Endothelial cell of umbilical vein (primary cell): ENCODE measurements around the gene TPR. TPM values are rescaled to one million over a fixed set of nuclear protein-coding genes. Genes with fewer than 3 reads are reported as not detected.
A peak's percentile ranks its signal among the peaks of the same experiment; 100 is the strongest.

ENCODE experiments used
- BruUV-seq: library from RNA; stranded (reverse); fragments of 400-500 nt; replicated peaks from 2 replicates; lab custom pipeline; 2021; lab: Mats Ljungman, UMichigan
- CTCF ChIA-PET: fragments of 300-600, 350-600 bp; sonication (Branson Sonifier 250); formaldehyde crosslinking; loops from one replicate; lab custom pipeline; 2021; ENCODE audit warnings: antibody characterized with exemption, inconsistent platforms; lab: Charles Lee
- POLR2A ChIA-PET: fragments of 300-600, 350-600 bp; sonication (Branson Sonifier 250); formaldehyde crosslinking; loops from one replicate; lab custom pipeline; 2021; ENCODE audit warnings: antibody characterized with exemption, inconsistent platforms; lab: Charles Lee
- DNase-seq: peaks from one replicate; pipeline ENCODE4 v3.0.0-alpha.2; 2011; ENCODE audit warnings: low read depth, low spot score
- FAIRE-seq: peaks from 2 replicates; lab custom pipeline; 2011; peaks lifted over from hg19 to GRCh38; lab: Jason Lieb, UNC
- H2AFZ ChIP-seq: 2 replicates; pipeline ENCODE4 v1.6.0; 2012; ENCODE audit warnings: low read depth, low read length, control low read depth, inconsistent platforms
- H3K27ac ChIP-seq: 2 replicates; pipeline ENCODE4 v1.5.1; 2011; ENCODE audit warnings: low read depth, mild to moderate bottlenecking, control low read depth, low read length, moderate library complexity; ENCODE audit not compliant: insufficient read depth
- H3K27me3 ChIP-seq, 2 experiments: 2 replicates each; pipeline versions ENCODE4 v1.6.0 to v1.6.1; 2011; ENCODE audit warnings: low read length in 2 of 2, mixed read lengths in 1 of 2; ENCODE audit not compliant: control insufficient read depth in 2 of 2, insufficient read depth in 2 of 2
- H3K36me3 ChIP-seq, 2 experiments: 2 replicates in 1 of 2; 3 replicates in 1 of 2; pipeline ENCODE4 v1.5.1; 2011; ENCODE audit warnings: low read length in 2 of 2, mild to moderate bottlenecking in 1 of 2, moderate library complexity in 1 of 2; ENCODE audit not compliant: control insufficient read depth in 2 of 2, insufficient read depth in 2 of 2; ENCODE audit errors: extremely low read depth in 1 of 2
- H3K4me1 ChIP-seq: 3 replicates; pipeline ENCODE4 v1.5.1; 2011; ENCODE audit warnings: mild to moderate bottlenecking, low read length; ENCODE audit not compliant: control insufficient read depth, insufficient read depth; ENCODE audit errors: extremely low read depth
- H3K4me2 ChIP-seq: 2 replicates; pipeline ENCODE4 v1.6.1; 2011; ENCODE audit warnings: low read length, control low read depth, mixed read lengths; ENCODE audit not compliant: insufficient read depth
- H3K4me3 ChIP-seq, 3 experiments: fragments of 200-600 bp in 1 of 3; sonication (generic), shearing (Covaris generic) in 1 of 3; replicated peaks in 1 of 3; 2 replicates each; pipeline ENCODE4 v1.5.1; 2011 to 2016; ENCODE audit warnings: control low read depth in 3 of 3, low read length in 3 of 3, mild to moderate bottlenecking in 2 of 3, inconsistent platforms in 1 of 3, low read depth in 1 of 3, moderate library complexity in 1 of 3; ENCODE audit not compliant: insufficient read depth in 1 of 3
- H3K79me2 ChIP-seq: 2 replicates; pipeline ENCODE4 v1.6.0; 2012; ENCODE audit warnings: low read length, inconsistent platforms; ENCODE audit not compliant: control insufficient read depth, insufficient read depth
- H3K9ac ChIP-seq: replicated peaks from 2 replicates; pipeline ENCODE3; 2011; ENCODE audit warnings: low read length, control low read depth; ENCODE audit not compliant: insufficient read depth; ENCODE audit errors: extremely low read depth
- H3K9me1 ChIP-seq: replicated peaks from 3 replicates; pipeline ENCODE4 v1.6.0; 2011; ENCODE audit warnings: mild to moderate bottlenecking, low read length; ENCODE audit not compliant: control insufficient read depth, insufficient read depth; ENCODE audit errors: extremely low read depth
- H3K9me3 ChIP-seq: replicated peaks from 2 replicates; pipeline ENCODE4 v1.5.1; 2012; ENCODE audit warnings: low read length, inconsistent platforms; ENCODE audit not compliant: control insufficient read depth, insufficient read depth
- H4K20me1 ChIP-seq: replicated peaks from 2 replicates; pipeline ENCODE3; 2011; ENCODE audit warnings: mild to moderate bottlenecking, low read length; ENCODE audit not compliant: control insufficient read depth, insufficient read depth; ENCODE audit errors: extremely low read depth
- CTCF ChIP-seq, 2 donors: IDR thresholded peaks; 1 replicate in 1 of 2; 2 replicates in 1 of 2; pipeline ENCODE4 v1.5.1; 2011; ENCODE audit warnings: low read length in 2 of 2, mild to moderate bottlenecking in 2 of 2, moderate library complexity in 2 of 2, control low read depth in 1 of 2, inconsistent platforms in 1 of 2, low read depth in 1 of 2; ENCODE audit not compliant: insufficient read depth in 1 of 2; ENCODE audit errors: extremely low read depth in 1 of 2
- EZH2 ChIP-seq: IDR thresholded peaks from 2 replicates; pipeline ENCODE4 v1.6.1; 2012; ENCODE audit warnings: borderline replicate concordance, low read depth, mild to moderate bottlenecking, moderate library complexity, low read length, inconsistent platforms; ENCODE audit not compliant: severe bottlenecking
- FOS ChIP-seq: IDR thresholded peaks from 2 replicates; pipeline ENCODE4 v1.6.1; 2011; ENCODE audit warnings: mild to moderate bottlenecking, low read length, moderate library complexity, borderline replicate concordance; ENCODE audit not compliant: insufficient read depth
- GATA2 ChIP-seq: IDR thresholded peaks from 2 replicates; pipeline ENCODE4 v1.7.0; 2011; ENCODE audit warnings: low read depth, mild to moderate bottlenecking, moderate library complexity, mixed read lengths, low read length; ENCODE audit not compliant: insufficient read length, insufficient read depth
- MAX ChIP-seq: IDR thresholded peaks from 2 replicates; pipeline ENCODE4 v1.6.1; 2011; ENCODE audit not compliant: insufficient read depth, insufficient read length
- MYC ChIP-seq: IDR thresholded peaks from one replicate; pipeline ENCODE4 v1.6.1; 2011; ENCODE audit warnings: mild to moderate bottlenecking, low read depth, low read length
- POLR2A ChIP-seq: IDR thresholded peaks from 2 replicates; pipeline ENCODE4 v1.6.1; 2012; ENCODE audit warnings: low read depth, mild to moderate bottlenecking, control low read depth, low read length
- POLR2AphosphoS5 ChIP-seq: IDR thresholded peaks from 2 replicates; pipeline ENCODE4 v1.6.1; 2012; ENCODE audit warnings: low read depth, mild to moderate bottlenecking, control low read depth, low read length, moderate library complexity; ENCODE audit not compliant: insufficient read depth
- dilution Hi-C: fragments of 300-500 bp; cut with MboI; formaldehyde crosslinking; loops from one replicate; pipeline ENCODE4 v1.15.0; 2019; ENCODE audit warnings: low sequenced_read_pairs; ENCODE audit not compliant: extremely low pct_ligation_motif_present
- intact Hi-C: fragments of 100-400 bp; cut with micrococcal nuclease; formaldehyde crosslinking; loops from one replicate; pipeline ENCODE4 v1.10.0; 2022
- polyA plus RNA-seq, 4 experiments: library from polyadenylated mRNA; depleted of rRNA in 3 of 4; stranded (reverse) in 3 of 4; unstranded in 1 of 4; fragments of >200 nt; gene quantifications; 2 replicates each; pipeline versions ENCODE4 v1.2.1 to v1.2.3, GENCODE V29; 2011 to 2012; ENCODE audit warnings: missing spikeins in 1 of 4
- total RNA-seq: library from RNA; stranded (reverse); gene quantifications from 2 replicates; pipeline ENCODE4 v1.2.3, GENCODE V29; 2021

TPR gene
- total and polyA plus RNA-seq, 2 donors (not counting 3 experiments of a cell fraction or from before 2014, with no cell fraction given) = 49.4 to 118 TPM

GRCh38 chr1:186272486-186272885 is 102.6 kb downstream of the TPR start:
- intact Hi-C loops = loop anchor here (2.0 kb wide), 1 partner anchor 52 kb away; no protein-coding TSS in a partner anchor
- TF ChIP-seq CTCF (IDR thresholded peaks at IDR 0.05; ENCODE audit: extremely low read depth in 1 of 2, insufficient read depth in 1 of 2, low read depth in 1 of 2, low read length in 2 of 2) (no peak), GATA2 (no peak), MAX (no peak), EZH2 (no peak), FOS (no peak), MYC (no peak), POLR2A (no peak), POLR2AphosphoS5 (no peak)
- dilution Hi-C loops = no loop called here
- H2AFZ ChIP-seq = no peak overlapping the region
- no peaks in the 10 kb centered on the region for H3K4me1 ChIP-seq
- no peaks in the 10 kb centered on the region for H3K9me1 ChIP-seq
- DNase-seq = peak; percentile 5
- no peak for FAIRE-seq
- no peaks in the 10 kb centered on the region for H3K79me2 ChIP-seq
- ChIA-PET POLR2A (no interaction called here), CTCF (no interaction called here)
- no peaks in the 10 kb centered on the region for H3K36me3 ChIP-seq
- BruUV-seq = no TSS peak
- no peak overlapping the region for H3K27ac ChIP-seq
- H3K4me3 ChIP-seq = no peak overlapping the region
- H3K27me3 ChIP-seq = no peaks in the 10 kb centered on the region
- no peaks in the 10 kb centered on the region for H4K20me1 ChIP-seq
- no peak overlapping the region for H3K9ac ChIP-seq
- no peaks in the 10 kb centered on the region for H3K9me3 ChIP-seq
- H3K4me2 ChIP-seq = no peak overlapping the region
